ENCODE measurements around the gene FAM89B.

GRCh38 chr11:65580031-65580692 lies 7.8 kb downstream of the FAM89B start:
- TF ChIP-seq EZH2 (IDR thresholded peaks at IDR 0.05; ENCODE audit: borderline replicate concordance, insufficient read depth, low read depth, low read length, poor library complexity, severe bottlenecking): no peak
- TF ChIP-seq CTCF (IDR thresholded peaks at IDR 0.05): no peak
